ENCODE results near the gene LHFPL2.

Gene LHFPL2

DNA sequence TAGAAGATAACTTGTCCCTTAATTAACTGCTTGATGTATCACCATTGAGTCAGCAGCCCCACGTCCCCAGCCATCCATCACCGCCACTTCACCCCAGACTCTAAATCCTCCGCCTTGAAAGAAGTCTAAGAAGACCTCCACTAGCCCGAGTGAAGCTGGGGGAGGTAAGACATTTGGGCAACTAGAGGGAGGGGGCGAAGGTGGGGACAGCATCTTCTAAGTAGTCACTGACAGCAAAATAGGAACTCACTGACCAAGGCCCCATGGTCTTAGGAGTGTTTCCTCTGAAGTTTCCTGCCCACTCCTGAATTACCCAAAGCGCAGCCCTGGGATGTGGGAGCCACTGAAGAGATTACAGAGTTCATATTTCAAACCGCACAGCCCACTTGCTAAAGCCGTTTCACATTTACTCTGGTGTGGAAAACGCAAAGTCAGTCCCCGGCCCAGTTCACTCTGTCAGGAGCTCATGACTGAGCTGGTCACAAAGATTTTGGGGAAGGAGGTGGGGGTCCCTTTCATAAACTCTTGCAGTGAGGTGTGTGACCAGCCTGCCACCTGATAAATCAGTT is 107.4 kb downstream of the LHFPL2 start:
- no peak for DNase-seq

DNA sequence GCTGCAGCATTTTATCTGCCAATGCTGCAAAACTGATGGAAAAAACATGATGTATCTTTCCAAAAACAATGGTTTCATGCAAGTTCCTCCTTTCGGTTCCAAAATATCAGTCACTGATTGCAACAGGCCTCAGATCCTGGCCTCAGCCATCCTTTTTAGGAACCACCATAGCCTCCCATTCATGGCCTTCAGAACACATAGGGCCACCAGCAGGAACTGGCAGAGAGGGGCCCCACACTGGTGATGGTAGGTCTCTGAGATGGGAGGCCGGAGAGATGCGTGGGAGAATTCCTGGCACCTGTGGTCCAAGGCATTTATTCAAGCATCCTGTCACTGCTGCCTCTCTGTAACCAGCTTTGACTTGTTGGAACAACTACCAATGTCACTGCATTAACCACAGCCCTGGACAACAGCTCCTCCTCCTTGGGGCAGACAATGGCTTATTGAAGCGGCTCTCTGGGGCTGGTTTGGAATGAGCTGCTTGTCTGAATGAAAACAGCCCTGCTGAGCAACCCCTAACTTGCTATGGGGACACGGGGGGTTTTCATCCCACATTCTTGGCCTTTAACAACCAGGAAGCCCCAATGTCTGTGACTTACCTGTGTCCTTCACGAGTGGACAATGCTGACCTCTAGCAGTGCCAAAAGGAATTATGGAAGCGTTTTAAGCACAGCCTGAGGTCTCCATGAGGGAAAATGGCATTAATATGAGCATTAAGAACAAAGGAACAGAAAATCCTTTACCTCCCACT is 108.1 kb downstream of the LHFPL2 start:
- DNase-seq, result no peak

DNA sequence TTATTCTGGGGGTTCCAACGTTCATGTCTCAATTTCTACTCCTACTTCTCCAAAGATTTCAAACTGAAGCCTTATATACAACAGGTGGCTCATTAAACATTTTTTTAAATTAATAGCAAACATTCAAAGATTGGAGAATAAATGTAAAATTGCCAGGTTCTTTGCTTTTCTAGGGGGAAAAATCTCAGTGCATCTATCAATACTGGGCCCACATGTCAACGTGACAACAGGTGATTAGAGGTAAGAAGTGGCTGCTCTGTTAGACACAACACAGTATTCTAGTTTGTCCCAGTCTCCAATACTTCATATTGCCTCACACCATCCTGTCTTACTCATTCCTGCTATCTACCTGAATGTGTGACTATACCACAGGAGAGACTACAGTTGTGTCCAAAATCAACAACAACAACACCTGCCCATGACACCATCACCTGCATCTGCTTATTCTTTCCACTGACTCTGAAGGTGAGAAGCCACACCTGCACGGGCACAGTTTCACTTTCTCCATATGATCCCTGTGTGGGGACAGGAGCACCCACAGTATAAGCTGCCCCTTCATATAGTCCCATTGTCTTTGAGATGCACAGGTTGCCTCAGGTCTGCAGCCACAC is 110.2 kb downstream of the LHFPL2 start:
- no peak for DNase-seq

DNA sequence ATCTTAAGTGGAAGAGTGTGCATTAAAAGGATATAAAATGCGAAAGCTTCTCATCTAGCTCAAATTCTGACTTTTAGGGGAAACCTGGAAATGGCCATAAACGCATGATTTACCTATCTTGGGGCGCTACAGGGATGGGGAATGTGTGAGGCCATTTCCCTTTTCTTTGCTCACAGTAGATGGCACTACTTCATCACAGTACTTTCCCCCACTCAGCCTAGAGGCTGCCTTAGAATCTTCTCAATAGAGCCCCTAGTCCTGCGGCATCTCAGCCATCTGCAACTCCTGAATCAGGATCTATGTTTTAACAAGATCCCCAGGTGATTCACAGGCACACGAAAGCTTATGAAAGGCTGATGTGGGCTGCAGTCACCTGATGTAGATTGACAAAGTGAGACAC is 110.8 kb downstream of the LHFPL2 start:
- no peak for DNase-seq

DNA sequence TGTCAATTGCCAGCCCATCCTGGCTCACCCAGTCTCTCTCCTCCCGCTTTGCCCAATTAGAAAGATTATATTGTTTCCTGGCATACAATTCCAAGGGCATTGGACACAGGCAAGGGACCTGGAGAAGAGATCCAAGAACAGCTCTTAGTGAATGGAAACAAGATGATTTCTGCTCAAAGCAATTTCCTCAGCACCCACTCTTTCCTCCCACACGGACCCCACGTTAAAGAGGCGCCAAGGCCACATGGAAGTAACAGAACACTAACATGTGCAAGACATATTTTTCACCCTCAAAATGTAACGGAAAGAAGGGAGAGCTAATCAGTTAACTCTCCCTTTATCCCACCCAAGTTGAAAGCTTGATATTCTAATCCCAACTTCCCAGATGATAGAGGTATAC is 111.2 kb downstream of the LHFPL2 start:
- no peak for DNase-seq

DNA sequence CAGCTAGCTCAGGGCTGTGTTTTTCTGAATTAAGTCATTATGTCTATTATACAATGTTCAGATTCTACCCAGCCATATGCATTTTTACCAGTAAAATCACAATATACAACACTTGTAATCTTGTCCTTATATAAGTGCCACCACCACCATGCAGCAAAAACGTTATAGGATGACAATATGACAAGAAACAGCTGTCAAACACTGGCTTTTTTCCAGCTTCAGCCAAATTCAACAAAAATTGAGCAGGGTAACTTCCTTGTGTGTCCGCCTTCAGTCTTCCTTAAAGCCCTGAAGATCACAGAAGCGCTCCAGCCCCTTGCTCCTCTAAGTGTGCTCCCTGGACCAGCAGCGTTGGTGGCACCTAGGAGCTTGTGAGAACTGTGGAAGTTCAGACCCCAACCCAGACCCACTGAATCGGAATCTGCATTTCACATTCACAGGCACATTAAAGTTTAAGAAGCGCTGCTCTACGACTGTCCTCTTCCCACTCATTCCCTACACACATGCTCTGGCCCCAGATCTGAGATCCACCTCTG is 111.8 kb downstream of the LHFPL2 start:
- DNase-seq, result no peak

DNA sequence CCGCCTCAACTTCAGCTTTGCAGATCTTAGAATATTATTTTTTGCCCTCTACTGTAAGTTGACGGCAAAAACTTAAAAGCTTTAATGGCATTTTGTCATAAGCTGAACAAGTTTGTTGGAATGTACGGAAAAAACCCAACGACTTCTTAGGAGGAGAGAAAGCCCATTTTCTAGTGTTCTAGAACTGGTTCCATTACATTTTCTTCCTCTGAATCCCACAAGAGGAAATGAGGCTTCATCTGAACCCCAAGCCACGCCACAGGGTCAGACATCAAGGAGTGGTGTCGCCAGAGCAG is 113.7 kb downstream of the LHFPL2 start:
- DNase-seq, result no peak

DNA sequence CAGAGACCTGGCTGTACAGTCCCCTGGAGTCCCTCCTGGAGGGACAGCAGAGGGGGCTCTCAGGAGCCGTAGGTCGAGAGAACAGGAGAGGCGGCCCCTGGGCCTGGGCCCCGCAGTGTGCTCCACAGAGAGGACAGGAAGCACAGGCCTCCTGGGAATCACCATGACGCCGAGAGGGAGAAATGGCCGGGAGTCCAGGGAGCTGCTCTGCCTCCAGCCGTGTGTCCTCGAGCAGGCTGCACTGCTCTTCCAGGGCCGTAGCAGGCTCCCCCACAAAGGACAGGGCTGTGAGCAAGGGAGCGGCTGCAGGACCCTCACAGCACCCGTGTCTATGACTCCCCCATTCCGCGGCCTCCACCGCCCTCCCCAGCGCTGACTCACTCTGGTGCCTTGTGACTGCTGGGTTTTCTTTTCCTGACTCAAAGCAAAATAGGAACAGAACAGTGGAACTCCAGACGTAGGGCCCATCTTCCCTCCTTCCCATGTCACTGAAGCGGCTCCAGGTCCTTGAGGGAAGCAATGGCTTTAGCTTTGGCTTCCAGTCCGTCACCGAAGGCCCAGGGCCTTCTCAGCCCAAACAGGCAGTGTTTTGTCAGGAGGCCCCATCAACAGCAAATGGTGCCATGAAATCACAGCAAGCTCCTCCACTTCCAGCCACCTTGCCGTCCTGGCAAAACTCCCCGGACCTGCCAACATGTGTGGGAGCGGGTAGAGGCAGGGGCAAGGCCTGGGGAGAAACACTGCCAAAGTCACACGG is 114.2 kb downstream of the LHFPL2 start:
- no peak for DNase-seq

DNA sequence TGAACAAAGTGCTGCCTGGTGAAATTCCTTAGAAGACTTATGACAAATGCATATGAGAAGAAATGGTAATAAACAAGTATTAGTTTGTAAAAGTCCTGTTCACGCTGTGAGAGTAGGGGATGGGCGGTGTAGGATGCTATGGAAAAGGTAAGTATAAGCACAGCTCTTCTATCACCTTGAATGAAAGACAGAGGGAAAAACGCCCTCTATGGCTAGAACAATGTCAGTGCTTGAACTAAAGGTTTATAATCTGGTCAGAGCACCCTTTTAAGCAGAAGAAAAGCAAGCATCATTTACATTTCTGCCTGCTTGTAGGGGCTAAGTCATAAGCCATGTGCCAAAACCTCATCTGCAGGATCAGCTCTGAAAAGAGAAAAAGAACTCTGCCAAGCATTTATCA is 115.2 kb downstream of the LHFPL2 start:
- DNase-seq, result no peak

DNA sequence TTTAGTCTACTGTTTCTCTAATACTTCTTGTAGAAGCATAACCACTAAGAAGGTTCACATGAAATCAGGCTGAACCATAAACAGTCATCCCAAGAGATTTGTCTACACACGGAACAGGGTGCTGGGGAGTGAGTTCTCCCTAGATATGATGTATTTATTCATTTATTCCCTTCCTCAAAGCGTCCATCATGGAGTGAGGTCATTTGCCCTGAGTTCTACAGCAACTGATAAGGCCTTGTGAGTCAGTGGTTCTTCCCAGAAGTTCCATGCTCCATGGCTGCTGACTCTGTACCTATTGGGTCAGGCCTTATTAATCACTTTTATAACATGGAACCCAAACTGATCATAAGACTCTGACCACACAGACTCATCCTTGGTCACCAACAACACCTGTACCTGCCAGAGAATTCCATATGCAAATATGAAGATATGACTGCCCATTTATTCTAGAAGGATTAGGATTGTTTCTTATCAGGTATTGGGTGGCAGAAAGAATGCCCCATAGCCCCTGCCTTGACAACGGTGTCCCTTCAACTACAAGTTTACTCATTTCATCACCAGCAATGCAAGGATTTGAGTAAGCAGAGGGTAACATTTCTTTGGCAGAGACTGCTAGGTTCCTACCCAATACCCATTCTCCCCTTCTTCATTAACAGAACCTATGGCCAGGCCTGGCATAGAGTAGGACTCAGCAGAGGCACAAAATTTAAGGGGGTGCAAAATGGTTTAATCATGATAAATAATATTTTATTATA is 118.1 kb downstream of the LHFPL2 start:
- no peak for DNase-seq

DNA sequence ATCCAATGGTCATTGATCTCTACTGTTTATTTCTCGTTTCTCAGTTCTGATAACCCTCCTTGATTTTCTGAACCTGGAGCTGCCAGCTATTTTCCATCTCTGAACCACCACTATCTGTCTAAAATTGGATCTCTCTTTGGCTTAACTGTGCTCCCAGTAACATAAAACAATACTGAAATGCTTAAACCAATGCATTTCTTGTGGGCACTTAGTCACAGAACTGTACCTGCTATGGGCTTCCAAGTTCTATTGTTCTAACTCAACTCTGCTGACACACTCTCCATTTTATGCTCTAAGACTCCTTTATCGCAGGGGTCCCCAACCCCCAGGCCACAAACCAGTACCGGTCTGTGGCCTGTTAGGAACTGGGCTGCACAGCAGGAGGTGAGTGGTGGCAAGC is 120.6 kb downstream of the LHFPL2 start:
- no peak for DNase-seq

DNA sequence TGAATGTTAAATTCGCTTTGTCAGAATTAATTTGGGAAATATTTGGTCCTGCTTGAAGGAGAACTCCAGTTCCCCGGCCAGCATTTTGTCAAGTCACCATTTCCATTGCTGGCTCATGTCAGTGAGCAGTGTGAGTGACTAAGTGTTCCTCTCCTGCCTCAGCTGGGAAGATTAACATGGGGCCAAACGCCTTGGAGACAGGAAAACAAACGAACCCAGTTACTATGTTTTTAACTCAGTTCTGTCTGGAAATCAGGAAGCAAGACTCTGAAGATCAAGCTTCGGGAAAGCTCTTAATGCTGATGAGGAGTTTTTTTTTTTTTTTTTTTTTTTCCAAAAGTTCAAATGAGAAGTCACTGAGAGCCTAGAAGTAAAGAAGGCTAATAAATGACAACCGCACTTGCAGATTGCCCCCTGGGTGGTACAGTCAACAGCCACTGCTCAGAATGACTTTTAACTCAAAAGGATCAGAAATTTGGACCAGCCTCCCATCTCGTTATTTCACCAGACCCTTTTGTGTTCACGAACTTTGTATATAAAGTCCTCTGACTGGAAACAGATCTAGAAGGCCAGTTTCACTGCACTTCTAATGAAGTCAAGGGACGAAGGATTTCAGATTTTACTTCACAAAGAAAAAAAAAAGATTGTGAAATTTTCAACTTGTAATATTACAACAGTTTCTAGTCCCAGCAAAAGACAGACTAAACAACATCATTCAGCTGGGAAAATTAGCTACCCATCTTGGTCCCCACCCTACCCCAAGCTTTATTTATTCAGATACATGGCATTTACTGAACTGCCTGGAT is 121.3 kb downstream of the LHFPL2 start:
- DNase-seq, result no peak

DNA sequence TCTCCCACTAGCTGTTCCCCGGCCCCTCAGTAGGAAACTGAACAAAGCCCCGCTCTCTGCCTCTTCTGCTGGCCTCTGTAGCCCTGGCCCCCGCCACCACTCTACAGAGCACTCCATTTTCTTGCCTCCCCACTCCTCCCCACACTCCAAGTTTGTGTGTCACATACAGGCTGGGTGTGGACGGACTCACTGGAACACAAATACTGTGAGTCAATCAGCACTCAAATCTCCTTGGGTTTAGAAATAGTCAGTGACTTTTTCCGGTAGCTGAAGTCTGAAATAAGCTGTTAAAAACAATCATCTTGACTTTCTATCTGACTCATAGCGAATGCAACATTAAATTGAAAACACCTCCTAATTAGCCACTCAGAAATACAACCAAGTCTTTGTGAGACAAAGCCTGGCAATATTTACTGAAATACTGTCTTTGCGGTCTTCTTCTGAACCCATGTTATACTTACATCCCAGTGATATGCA is 122.5 kb downstream of the LHFPL2 start:
- DNase-seq, result no peak

DNA sequence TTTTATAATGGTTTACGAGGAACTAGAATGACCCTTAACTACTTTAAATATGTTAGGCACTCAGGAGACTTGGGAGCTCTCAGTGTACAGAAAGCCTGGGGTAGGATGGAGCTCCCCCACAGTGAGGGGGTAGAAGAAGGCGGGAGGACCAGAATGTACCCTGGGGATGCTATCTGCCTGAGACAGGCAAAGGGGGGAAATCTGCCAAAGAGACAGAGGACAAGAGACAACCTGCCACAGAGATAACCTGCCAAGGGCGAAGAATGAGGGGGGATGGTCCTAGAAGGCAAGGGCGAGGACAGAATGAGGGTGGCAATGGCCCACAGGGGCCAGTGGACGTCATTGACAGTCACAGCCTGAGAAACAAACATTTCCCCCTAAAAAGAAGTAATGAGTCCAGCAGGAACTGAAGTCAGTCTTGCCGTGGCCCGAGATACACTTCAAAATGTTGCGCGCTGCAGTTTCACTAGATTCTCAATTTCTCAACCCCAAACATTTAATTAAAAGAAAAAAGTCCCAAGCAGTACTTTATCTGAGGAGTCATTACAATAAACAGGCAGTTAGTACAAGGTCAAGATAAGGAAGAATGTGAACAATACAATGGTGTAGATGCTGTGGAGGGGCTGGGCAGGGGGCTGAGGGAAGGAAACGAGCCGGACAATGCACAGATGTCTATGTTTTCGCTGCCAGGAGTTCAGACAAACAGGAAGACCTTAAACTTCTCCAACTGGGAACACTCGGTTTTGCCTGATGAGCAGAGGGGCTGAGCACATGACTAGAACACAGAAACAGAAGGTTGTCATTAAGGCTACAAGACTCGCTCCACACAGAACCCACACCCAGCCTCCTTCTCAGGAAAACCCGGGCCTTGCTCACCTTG is 125.0 kb downstream of the LHFPL2 start:
- DNase-seq, result no peak

DNA sequence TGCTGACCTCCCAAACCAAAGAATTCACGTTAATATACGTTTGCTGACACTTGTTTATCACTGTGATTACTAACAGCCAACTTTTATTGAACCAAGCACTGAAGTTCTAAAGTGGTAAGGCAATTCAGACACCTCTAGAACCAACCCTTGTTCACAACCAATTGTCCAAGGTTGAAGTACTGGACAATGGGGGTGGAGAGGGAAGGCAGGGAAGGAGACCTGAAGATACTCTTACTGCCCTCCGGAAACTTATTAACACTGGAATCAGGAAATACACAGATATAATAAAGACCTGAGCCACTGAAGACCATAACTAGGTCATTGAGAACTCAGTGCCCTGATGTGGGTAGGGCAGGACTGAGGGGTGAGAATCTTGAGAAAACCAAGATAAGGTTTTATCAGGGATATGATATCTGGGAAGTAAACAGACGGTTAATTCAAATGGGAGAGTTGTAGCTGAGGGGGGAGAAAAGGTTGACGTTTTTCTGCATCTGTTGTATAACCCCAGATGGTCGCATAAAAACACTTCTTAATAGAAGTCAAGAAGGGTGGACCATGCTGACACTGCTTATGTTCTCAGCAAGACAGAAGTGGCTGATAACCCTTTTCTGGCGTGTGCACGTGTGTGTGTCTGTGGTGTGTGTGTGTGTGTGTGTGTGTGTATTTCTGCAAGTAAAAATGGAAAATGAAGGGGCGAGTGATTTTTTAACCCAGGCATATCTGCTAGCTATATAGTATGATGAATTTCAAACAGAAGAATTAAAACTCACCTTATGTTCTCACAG is 125.9 kb downstream of the LHFPL2 start:
- DNase-seq, result no peak

DNA sequence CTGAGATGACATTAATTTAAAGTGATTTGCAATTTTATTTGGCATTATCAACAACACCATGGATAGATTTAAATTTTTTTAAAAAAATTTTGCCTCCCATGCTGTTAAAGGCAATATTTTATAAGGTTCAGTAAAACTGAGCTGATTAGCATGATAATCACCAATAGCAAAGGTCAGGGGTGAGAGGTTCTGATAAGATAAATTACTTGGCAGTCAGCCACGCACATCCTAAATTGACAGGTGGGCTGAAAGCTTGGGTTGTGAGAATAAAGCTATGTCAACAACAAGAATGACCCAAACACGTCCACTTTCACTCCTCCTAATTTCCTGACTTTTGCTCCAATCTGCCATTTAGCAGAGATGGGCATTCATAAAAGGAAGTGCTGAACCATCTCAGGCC is 127.1 kb downstream of the LHFPL2 start:
- DNase-seq, result no peak

DNA sequence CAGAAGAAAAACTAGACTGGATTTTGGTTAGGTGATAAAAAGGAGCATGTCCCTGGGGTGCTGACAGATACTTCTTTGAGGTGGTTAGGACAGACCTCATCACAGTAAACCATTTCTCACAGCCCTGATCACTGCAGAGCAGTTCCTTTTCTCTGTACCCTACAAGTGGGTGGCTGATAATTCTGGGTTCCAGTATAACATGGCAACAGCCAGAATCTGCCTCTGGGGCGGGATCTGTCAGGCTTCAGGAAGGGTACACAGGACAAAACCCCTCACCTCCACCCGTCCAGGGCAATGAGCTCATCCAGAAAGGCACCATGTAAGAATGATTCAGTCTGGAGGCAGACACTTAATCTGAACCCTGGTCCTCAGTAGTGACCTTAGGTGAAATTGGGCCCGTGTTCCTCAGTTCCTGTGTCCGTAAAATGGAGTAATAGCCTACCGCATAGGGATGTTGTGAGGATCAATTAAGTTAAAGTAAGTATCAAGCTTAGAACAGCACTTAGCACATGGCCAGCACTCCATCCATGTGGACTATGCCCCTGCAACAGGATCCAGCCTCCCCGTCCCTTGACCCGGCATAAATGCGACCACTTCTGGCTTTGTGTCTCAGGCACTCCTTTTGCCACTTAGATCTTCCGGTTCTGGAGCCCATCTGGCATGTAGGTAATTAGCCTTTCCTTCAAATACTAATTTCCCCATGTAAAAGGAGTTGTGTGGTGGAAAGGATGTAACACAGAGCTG is 129.2 kb downstream of the LHFPL2 start:
- no peak for DNase-seq

DNA sequence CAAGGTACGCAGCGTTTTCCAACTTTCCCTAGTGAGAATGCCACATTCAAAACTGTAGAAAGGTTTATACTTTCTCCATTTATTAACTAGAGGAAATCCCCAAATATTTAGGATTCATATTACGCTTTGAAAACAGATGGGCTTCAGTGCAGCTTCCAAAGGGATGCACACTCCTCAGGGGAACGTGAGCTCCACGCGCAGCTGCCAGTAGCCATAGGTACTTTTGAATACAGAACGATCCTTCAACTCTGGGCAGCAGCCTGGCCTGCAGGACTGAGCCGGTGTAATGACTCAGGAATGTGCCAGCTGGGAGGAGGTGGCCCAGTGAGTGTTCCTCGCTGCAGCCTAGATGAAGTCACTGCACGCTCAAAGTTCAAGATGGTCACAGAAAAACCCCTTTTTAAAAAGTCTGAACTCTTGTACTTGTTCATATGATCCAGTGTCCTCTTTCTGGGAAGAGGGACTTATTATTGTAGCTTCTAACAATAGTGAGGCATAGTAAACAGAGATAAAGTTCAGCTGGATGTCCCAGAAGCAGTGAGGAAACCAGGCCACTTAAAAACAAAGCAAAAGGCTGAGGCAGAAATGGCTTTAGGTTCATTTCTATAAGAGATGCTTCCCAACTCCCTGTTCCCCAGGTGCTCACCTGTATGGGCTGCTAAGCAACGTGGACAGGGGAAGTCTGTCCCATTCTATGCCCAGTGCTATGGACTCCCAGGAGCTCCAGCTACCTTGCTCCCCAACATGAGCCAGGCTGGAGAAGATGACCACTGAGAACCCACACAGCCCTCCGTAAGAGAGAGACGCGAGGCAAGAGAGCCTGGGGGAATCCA is 130.0 kb downstream of the LHFPL2 start:
- DNase-seq, result no peak

All from central memory CD4-positive, alpha-beta T cell (primary cell).